Activated T-cell treated with anti-CD3 and anti-CD28 coated beads for 48 hours (primary cell): ENCODE measurements around the gene ANKRD65.
"Not testable (repeated sequence)": the region's sequence is repeated elsewhere in the genome, so short reads cannot be mapped to it uniquely, and the experiment has no call there.

Experiments used
- DNase-seq: peaks from one replicate; pipeline ENCODE4 v3.0.0-alpha.2; 2020; ENCODE audit warnings: low read depth

The ANKRD65 gene

DNA sequence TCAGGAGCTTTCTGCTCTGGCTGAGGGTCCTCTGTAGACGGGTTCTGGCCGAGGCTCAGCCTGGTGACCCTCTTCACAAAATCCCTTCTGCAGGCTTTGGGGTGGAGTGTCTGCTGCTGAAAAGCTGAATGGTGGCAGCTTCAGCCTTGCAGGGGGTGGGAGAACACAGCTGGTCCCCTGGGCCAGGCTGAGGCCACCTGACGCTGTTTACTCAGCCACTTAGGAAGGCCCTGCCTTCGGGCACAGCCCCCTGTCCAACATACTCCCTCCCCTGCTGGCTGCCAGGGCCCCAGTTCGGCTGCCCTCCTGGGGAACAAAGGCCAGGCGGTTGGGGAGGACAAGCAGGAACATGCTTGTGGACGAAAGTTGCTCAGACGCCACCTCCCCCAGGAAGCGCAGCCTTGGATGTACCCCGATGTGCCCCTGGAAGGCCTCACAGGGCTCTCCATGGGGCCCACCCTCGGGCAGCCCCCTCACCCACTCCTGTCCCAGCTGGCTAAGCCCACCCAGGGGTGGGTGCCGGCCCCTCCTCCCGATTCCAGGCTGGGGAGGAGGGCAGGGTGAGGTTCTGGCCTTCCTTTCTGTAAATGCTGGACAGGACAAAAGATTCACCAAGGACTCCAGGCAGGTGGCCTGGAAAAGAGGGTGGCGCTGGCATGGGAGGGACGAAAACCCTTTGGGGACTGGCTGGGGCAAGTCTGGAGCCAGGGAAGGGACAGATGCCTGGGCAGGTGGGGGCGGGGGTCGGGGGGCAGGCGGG, at the start of gene ANKRD65:
Gene ANKRD65, minus strand, starts transcription at position 130 of the 760 bp plus-strand sequence. CDS start 271 bp downstream, outside the sequence.
- no peak for DNase-seq

DNA sequence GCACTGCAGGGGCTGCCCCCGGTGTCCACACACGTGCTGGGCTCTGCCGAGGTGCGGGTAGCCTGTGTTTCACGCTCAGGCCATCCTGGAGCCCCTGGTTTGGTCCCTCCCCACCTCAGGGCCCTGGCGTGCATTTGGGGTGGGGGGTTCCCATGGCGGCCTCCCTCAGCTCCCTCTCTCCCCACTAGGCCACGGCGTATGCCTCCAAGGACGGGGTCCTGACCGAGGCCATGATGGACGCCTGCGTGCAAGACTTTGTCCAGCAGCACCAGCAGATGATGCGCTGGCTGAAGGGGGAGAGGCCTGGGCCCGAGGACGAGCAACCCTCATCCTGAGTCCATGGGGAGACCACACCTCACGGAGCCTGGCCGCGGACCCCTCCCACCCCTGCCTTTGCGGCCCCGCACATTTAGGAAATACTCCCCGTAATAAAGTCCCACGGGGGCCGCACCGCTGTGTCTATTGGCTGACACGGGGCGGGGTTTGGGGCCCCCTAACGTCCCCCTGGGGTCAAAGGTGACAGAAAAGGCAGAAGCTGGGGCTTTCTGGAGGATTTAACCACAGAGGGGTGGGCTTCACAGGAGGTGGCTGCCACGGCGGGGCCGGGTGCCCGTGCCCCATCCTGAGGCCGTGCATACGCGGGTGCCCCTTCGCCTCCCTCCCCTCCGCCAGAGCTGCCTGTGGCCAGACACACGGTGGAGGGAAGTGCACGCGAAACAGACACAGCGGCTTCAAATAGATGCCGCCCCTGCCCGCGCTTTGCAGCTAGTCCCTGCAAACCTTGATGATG, 47.3 kb upstream of the ANKRD65 start:
- DNase-seq: not testable (repeated sequence)

DNA sequence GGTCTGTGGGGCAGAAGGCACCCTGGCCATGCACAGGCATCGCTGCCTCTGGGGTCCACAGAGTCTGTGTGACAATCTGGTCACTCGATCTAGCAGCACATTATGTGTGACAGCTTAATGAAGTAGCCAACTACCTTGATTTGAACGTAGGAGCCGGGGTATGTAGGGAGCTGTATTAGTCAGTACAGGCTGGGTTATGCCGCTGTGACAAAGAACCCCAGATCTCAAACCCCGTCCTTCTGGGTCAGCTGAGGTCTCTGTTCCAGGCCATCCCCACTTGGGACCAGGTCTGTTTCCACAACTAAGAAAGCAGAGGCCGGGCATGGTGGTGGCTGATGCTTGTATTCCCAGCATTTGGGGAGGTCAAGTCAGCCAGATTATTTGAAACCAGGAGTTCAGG, 42.2 kb upstream of the ANKRD65 start:
- DNase-seq: no peak

DNA sequence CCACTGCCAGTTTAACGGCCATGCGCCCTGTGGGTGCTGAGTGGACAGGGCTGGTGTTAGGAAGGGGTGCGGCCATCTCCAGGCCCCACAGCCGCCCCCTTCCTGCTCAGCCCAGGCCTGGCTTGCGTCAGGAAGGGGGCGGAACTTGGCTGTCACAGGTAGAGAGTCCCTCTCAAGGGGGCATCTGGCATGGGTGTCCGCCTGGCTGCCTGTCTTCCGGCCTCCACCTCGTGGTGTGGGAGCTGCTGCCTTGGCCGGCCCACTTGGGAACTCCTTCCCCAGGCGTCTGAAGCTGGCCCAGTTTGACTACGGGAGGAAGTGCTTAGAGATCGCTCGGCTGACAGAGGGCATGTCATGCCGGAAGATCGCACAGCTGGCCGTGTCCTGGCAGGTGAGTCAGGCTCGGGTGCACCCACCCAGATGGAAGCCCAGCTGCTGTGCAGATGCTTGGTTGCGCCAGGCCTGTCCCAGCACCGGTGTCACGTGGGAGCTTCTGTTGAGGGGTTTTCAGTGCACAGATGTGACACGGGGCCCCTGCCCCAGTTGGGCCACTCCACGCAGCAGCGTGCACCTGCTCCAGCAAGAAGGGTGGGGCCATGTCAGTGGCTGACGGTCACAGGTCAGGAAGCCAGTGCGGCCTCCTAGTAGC, 41.4 kb upstream of the ANKRD65 start:
- DNase-seq: no peak

DNA sequence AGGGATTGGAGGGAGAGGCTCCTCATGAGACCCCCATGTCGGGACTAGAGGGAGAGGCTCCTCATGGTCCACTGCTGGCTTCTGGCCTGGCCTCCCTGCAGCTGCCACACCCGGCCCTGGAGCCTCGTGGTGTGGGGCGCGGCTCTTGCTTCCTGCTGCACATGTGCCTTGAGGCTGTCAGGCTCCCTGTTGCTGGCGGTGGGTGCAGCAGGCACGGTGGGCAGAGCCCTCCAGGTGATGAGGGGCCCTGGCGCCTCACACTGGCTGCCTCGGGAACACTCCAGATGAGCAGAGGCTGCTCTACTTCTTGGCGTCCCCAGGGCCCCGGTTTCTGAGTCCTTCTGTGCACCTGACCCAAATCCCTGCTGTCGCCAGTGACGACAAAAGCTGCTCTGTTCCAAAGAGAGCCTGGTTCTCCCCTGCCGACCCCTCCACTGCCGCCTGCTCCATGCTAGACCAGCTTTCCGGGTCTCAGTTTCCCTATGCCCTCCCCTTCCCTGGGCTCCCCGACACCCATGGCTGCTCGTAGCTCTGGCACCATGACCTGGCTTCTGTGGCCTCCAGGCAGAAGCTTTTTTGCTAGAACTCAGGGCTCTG, 40.7 kb upstream of the ANKRD65 start:
- DNase-seq: no peak

DNA sequence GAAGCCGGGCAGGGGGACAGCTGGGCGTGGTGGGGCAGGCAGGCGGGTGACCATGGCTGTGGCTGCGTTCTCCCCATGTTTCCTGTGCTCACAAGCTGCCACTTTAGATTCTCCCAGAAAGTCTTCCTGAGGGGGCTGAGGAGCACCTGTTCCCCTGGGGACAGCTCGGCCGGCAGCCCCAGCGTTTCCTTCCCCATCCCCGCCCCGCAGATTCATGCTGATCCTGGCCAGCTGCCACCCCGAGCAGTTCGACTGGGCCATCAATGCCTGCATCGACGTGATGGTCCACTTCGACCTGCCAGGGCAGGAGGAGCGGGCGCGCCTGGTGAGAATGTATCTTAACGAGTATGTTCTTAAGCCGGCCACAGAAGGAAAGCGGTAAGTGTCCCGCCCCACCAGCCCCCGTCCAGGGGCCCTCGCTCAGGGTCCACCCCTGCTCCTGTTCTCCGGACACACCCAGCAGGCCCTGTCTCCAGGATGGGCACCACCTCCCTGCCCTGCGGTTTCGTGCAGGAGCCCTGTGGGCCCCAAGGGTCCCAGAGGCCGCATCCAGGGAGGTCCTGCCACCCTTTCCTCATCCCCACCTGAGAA, 39.6 kb upstream of the ANKRD65 start:
- no peak for DNase-seq

DNA sequence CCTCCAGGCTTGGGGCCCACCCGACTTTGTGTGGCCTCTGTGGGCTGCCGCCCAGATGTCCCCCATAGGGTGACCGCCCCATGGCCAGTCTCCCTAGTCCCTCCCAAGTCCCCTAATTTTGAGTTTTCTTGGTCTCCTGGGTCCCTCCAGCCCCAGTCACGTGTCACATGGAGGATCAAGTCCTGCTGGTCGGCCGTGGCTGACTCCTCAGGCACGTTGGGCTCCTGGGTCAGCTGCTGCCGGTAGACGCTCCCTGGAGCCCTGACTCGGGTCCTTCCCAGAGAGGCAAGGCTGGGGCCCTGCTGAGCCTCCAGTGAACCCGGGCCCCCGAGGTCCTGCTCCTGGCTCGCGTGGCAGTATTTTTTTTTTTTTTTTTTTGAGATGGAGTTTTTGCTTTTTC, 38.6 kb upstream of the ANKRD65 start:
- DNase-seq: not testable (repeated sequence)

DNA sequence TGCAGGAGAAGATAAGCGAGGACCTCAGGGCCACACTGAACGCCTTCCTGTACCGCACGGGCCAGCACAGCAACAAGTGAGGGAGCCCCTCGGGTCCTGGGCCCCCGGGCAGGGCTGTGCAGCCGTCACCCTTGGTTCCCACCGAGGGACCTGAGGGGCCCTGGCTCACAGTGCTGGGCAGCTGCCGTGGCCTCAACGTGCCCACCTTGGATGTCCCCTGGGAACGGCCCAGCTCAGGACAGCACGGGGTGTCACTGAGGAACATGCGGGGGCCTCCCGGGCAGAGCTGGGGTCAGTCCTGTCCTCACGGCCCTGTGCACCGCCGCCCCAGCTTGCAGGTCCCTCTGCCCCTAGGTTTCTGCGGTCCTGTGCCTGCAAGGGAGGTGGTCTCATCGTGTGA, 38.1 kb upstream of the ANKRD65 start:
- not testable (repeated sequence) for DNase-seq

DNA sequence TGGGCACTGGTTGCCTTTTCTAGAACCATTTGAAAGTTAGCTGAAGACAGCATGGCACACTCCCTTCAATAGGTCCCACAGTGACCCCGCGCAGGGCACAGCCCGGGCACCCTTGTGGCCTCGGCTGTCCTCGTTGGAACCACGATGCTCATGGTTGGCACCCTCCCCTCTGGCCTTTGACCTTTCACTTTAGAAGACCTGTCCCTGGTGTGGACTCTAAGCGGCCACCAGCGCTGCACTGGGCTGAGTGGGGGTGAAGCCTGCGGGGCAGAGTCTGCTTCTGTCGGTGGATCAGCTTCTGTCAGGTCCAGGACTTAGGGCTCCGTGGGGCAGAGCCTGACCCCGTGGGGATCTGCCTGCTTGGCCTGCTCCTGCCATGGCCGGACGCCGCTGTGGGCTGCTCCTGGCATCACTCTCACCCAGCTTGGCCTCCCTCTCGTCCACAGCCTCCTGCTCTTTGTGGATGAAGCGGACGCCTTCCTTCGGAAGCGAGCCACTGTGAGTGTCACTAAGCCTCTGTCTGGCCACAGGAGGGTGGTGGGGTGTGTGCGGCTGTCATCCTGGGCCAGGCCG, 35.7 kb upstream of the ANKRD65 start:
- DNase-seq: not testable (repeated sequence)

DNA sequence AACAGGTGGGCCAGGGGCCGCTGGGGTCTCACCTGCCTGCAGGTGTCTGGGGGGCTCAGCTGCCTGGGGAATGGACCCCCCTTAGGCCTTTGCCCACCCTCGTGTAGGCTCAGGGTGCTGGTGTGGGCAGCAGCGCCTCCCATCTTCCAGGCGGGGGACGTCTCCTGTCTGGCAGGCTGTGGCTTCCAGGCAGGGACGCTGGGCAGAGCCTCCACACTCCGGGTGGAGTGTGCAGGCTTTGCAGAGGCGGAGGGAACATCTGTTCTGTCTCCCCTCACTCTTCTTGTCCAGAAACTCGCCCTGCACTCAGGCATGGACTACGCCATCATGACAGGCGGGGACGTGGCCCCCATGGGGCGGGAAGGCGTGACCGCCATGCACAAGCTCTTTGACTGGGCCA, 34.9 kb upstream of the ANKRD65 start:
- not testable (repeated sequence) for DNase-seq

DNA sequence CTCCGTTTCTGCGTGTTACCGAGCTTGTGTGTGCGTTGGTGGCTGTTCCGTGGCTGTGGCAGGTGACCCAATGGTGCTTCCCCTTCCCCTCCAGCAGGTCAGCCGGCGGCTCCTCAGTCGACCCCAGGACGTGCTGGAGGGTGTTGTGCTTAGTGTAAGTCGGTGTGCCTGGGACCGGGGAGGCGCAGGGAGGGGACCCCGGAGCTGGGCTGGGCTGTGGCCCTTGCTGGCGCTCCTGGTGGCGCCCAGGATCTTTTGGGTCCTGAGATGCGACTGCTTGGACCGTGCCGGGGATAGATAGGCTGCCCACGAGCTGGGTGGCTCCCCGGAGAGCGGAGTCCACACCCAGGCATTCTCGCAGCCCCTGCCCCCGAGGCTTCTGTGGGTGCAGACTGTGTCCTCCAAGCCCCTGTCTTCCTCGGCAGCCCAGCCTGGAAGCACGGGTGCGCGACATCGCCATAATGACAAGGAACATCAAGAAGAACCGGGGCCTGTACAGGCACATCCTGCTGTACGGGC, 34.3 kb upstream of the ANKRD65 start:
- DNase-seq: no peak

DNA sequence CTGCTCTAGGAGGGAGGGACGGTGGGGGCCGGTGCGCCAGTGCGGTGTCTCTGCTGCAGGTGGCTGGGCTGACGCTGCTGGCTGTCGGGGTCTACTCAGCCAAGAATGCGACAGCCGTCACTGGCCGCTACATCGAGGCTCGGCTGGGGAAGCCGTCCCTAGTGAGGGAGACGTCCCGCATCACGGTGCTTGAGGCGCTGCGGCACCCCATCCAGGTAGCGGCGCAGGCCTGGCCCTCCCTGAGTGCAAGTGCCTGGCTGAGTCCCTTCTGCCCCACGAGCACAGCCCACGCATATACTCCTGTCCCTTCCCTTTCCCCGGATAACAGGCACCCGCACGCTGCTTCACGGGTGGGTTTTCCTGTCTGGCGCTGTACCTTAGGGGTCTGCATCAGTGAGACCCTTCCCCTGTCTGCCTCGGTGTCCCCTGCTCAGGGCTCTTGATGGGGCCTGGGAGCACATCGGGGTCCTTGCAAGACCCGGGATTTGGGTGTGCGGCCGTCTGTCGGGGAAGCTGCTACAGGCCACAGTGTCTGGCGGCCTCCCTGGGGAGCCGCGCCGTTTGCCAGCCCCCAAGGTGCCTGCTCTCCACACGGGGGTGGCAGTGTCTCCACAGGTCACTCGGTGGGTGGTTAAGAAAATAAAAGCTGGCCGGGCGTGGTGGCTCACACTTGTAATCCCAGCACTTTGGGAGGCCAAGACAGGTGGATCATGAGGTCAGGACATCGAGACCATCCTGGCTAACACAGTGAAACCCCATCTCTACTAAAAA, 33.4 kb upstream of the ANKRD65 start:
- not testable (repeated sequence) for DNase-seq

DNA sequence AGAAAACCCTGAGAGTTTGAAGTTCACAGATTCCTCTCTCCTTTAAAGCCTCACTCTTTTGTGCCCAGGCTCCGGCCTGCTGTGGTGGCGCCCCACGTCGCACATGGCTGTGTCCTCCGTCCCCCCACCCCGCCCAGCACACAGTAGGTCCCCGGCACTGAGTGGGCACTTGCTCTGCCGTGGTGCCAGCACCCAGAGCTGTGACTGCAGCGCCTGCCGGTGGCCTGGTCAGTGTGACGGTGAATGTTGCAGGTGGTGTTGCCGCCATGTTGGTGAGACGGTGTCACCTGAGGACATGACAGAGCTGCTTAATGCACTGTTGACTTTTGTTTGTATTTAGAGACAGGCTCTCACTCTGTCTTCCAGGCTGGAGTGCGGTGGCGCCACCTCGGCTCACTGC, 31.8 kb upstream of the ANKRD65 start:
- DNase-seq: no peak

DNA sequence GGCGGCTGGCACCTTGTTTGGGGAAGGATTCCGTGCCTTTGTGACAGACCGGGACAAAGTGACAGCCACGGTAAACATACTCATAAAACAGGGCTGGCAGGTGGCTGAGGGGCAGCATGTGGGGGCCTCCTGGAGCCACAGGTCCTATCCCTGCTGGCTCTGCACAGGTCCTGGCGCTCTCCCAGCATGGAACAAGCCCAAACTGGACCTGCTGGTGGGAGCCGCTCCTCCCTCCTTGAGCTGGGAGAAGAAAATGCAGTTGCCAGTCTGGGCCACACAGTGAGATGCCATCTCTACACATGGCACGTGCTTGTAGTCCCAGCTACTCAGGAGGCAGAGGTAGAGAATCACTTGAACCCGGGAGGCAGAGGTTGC, 31.3 kb upstream of the ANKRD65 start:
- not testable (repeated sequence) for DNase-seq

DNA sequence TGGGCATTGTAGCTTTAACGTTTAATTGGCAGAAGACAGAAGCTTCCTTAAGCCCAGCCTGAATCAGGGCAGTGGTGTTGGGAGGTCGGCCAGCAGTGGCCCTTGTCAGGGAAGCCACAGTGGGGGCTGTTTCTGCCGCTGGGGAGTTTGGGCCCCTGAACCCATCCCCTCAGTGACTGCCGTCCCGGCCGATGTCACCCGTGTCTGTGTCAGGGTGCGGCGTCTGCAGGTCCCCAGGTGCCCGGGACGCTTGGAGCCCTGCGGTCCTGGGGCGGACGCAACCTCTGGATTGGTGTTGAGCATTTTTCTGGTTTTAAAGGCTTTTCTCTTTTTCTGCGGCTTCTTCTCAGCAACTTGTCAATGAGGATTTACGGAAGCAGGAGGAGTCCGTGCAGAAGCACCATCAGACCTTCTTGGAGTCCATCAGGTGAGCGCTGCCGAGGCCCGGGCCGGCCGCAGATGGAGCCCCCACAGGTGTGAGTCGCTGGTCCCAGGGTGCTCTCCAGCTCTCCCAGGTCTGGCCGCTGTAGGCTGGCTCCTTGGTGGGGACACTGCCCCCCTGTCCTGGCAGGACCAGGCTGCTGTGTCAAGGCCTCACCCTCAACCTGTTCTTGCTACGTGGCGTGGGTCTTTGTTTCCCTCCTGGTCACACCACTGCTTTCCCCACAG, 30.8 kb upstream of the ANKRD65 start:
- no peak for DNase-seq

DNA sequence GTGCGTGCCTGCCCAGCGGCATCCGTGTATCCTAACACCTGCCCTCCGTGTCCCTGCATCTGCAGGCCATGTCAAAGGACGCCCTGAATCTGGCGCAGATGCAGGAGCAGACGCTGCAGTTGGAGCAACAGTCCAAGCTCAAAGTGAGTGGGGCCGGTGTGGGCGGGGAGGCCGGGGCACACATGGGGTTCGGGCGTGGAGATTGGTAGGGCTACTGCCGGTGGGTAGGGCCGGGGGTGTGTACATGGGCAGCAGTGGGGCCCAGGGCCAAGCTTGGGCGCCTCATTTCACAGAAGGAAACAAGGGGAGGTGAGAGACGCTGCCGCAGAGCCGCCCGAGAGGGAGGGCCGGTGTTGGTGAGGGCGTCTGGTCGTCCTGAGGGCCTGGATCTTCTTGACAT, 29.5 kb upstream of the ANKRD65 start:
- DNase-seq: not testable (repeated sequence)

DNA sequence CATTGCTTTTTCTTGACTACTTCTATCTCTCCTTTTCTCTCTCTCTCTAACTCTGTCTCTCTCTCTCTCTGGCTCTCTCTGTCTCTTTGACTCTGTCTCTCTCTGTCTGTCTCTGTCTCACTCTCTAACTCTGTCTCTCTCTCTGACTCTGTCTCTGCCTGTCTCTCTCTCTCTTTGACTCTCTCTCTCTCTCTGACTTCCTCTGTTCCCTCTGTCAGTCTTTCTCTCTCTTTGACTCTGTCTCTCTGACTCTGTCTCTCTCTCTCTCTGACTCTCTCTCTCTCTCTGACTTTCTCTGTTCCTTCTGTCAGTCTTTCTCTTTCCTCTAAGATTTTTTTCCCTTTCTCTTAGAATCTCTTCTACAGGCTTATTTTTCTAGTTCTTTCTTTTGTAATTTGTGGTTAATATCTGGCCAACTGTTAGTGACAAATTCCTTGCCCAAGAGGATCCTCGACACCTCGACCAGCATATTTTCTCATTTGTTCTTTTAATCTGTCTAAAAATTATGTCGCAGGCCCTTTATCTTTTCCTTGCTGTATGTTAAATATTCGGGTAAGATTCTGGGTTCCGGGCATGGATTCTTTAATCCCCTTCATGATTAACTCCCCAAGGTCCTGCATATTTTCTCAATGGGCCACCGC, 28.1 kb upstream of the ANKRD65 start, which contains the start of gene ATAD3C:
Gene ATAD3C, plus strand, starts transcription at position 591 of the 641 bp plus-strand sequence. CDS start 995 bp downstream, outside the sequence.
- DNase-seq: no peak

DNA sequence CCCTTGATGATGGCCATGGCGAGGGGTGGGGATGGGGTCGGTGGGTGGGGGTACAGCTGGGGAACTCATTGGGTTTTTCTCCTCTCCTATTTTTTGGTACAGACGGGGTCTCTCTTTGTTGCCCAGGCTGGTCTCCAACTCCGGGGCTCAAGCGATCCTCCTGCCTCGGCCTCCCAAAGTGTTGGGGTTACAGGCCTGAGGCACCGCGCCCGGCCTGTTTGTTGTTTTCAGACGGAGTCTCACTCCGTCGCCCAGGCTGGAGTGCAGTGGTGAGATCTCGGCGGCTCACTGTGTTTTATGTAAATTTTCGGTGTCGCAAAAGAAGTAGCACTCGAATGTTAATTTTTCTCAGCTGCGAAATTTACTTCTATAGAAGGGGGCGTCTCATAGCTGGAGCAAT, 25.6 kb upstream of the ANKRD65 start:
- DNase-seq: not testable (repeated sequence)

DNA sequence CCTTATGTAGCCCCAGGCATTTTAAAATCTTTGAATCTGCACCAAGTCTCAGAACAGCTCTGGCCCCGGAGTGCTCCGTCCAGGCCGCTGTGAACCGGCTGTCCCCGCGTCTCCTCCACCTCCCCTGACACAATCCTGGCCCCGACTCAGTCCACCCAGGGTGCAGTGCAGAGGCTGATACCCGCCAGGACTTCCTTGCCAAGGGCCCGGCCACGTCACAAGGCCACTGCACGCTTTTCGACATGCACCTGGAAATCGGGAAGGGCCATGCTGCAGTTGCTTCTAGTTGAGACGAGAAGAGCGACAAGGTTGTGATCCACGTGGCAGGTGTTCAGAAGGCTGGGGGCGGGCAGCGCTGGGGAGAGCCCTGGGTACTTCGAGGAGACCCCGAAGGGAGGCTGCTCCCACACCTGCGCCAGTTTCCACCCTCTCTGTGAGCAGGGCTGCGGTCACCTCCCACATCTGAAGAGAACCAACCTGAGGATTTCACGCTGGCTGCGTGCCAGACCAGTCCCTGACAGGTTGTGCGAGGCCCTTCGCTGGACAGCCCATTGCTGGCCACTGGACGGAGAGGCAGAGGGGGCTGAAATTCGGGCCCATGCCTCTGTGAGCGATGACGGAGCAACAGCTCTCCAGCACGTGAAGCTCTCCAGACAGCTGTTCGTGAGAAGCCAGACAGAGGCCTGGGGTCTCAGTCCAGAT, 21.1 kb upstream of the ANKRD65 start:
- no peak for DNase-seq
